HG03354 (cell line): ENCODE results near the gene MGAT4B.

Experiments
- ATAC-seq: cut with Tn5 transposase; IDR thresholded peaks from one replicate; pipeline ENCODE4 v1.9.1; 2021; ENCODE audit warnings: mild to moderate bottlenecking; ENCODE audit not compliant: unreplicated experiment, poor library complexity, severe bottlenecking

The MGAT4B gene

GRCh38 chr5:179778591-179778990 lies 28.1 kb downstream of the MGAT4B start:
- ATAC-seq: no peak

- ATAC-seq: no peak
These were observed 28.8 kb downstream of the MGAT4B start for GRCh38 chr5:179777909-179778308.

- ATAC-seq: no peak
These were observed 29.2 kb downstream of the MGAT4B start for GRCh38 chr5:179777456-179777855.

- ATAC-seq: no peak
These were observed 30.2 kb downstream of the MGAT4B start for GRCh38 chr5:179776411-179776938.

GRCh38 chr5:179774442-179774841 lies 32.2 kb downstream of the MGAT4B start:
- ATAC-seq: no peak

- no peak for ATAC-seq
These were observed 33.0 kb downstream of the MGAT4B start for GRCh38 chr5:179773686-179774040.

GRCh38 chr5:179772351-179772750 lies 34.3 kb downstream of the MGAT4B start:
- no peak for ATAC-seq

- no peak for ATAC-seq
These were observed 35.3 kb downstream of the MGAT4B start for GRCh38 chr5:179771311-179771895.

GRCh38 chr5:179769796-179770195 lies 36.9 kb downstream of the MGAT4B start:
- ATAC-seq: no peak

GRCh38 chr5:179769271-179769670 lies 37.4 kb downstream of the MGAT4B start:
- ATAC-seq: no peak

GRCh38 chr5:179768326-179769085 lies 38.2 kb downstream of the MGAT4B start:
- no peak for ATAC-seq

GRCh38 chr5:179767496-179768100 lies 39.1 kb downstream of the MGAT4B start:
- no peak for ATAC-seq

GRCh38 chr5:179766726-179767455 lies 39.8 kb downstream of the MGAT4B start:
- no peak for ATAC-seq

- no peak for ATAC-seq
These were observed 40.5 kb downstream of the MGAT4B start for GRCh38 chr5:179766021-179766725.

GRCh38 chr5:179765400-179765799 lies 41.3 kb downstream of the MGAT4B start:
- ATAC-seq: no peak

- no peak for ATAC-seq
These were observed 42.6 kb downstream of the MGAT4B start for GRCh38 chr5:179764056-179764455.

- ATAC-seq: peak; percentile 68
These were observed 43.3 kb downstream of the MGAT4B start for GRCh38 chr5:179763215-179763945.

GRCh38 chr5:179762781-179763176 lies 43.9 kb downstream of the MGAT4B start:
- no peak for ATAC-seq
